ENCODE measurements around the gene ADGRF3.
"Not testable (repeated sequence)": the region's sequence is repeated elsewhere in the genome, so short reads cannot be mapped to it uniquely, and the experiment has no call there.

Gene ADGRF3

GRCh38 chr2:26270373-26270772, 76.2 kb downstream of the ADGRF3 start:
- DNase-seq, result no peak

- DNase-seq, result no peak
These were observed 76.9 kb downstream of the ADGRF3 start for GRCh38 chr2:26269571-26270158.

- DNase-seq, result not testable (repeated sequence)
These were observed 77.8 kb downstream of the ADGRF3 start for GRCh38 chr2:26268670-26269385.

- DNase-seq, result no peak
These were observed 78.4 kb downstream of the ADGRF3 start for GRCh38 chr2:26268213-26268612.

- not testable (repeated sequence) for DNase-seq
These were observed 87.8 kb downstream of the ADGRF3 start for GRCh38 chr2:26258836-26259235.

Data from Kasumi-1 (cell line).